Neural progenitor cell (in vitro differentiated cells): ENCODE measurements around the gene GPD2.

Experiments used
- EZH2 ChIP-seq: fragments of 200-600 bp; sonication (generic); IDR thresholded peaks from 2 replicates; pipeline ENCODE4 v1.6.1; 2017; ENCODE audit warnings: antibody characterized with exemption, mild to moderate bottlenecking, moderate library complexity
- TF ChIP-seq, protein P1 (sequence below): fragments of 200-600 bp; sonication (generic); IDR thresholded peaks from 2 replicates; pipeline ENCODE4 v1.5.1; 2017; ENCODE audit warnings: antibody characterized with exemption, mild to moderate bottlenecking

DNA sequence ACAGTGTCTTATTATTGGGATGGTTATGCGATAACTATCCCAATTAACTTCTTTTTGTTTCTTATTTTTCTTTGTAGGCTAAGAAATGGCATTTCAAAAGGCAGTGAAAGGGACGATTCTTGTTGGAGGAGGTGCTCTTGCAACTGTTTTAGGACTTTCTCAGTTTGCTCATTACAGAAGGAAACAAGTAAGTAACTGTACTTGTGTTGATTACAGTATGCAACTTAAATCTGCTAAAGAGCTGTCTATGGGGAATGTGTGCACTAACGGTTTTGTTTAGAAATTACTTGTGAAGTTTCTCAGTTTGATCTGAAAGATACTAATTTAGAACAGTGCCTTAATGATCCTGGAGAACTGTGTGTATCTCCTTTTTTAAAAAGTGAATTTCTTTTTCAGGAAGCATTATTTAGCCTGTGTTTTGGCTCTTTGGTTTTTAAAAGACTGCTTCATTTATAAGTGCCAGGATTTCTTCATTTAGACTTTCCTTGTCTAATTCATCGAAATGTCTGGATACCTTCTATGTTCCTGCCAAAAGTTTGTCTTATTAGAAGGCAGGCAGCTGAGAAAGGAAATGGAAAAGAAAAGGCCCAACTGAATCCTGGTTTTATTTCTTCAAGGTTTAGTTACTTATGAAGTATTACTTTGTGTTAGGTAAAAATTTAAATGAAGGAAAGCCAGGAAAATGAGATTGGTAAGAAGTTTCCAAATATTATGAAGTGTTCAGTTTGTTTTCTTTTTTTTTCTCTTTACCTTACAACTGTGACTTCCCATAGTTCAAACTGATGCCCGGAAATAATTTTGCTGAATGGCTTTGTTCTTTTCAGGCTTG lies 40.1 kb downstream of the GPD2 start:
- TF ChIP-seq, protein P1, sequence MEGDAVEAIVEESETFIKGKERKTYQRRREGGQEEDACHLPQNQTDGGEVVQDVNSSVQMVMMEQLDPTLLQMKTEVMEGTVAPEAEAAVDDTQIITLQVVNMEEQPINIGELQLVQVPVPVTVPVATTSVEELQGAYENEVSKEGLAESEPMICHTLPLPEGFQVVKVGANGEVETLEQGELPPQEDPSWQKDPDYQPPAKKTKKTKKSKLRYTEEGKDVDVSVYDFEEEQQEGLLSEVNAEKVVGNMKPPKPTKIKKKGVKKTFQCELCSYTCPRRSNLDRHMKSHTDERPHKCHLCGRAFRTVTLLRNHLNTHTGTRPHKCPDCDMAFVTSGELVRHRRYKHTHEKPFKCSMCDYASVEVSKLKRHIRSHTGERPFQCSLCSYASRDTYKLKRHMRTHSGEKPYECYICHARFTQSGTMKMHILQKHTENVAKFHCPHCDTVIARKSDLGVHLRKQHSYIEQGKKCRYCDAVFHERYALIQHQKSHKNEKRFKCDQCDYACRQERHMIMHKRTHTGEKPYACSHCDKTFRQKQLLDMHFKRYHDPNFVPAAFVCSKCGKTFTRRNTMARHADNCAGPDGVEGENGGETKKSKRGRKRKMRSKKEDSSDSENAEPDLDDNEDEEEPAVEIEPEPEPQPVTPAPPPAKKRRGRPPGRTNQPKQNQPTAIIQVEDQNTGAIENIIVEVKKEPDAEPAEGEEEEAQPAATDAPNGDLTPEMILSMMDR: no peak
- no peak for TF ChIP-seq EZH2
